Coronary artery (tissue), 2 donors: ENCODE measurements around the gene KCNJ12.

Experiments used
- DNase-seq: peaks from one replicate; pipeline ENCODE4 v3.0.0-alpha.2; 2017; ENCODE audit warnings: low spot score
- H3K27ac ChIP-seq, 2 donors: fragments of 200-600 bp; sonication (generic); one replicate each; pipeline ENCODE4 v1.5.1; 2016 to 2019
- H3K4me3 ChIP-seq: fragments of 200-600 bp; sonication (generic); 2 replicates; pipeline ENCODE4 v1.5.1; 2016; ENCODE audit warnings: mild to moderate bottlenecking, moderate library complexity
- TF ChIP-seq, protein P1 (sequence below): fragments of 200-600 bp; sonication (generic); IDR thresholded peaks from one replicate; pipeline ENCODE4 v1.5.1; 2019; ENCODE audit warnings: antibody characterized with exemption

The KCNJ12 gene

DNA sequence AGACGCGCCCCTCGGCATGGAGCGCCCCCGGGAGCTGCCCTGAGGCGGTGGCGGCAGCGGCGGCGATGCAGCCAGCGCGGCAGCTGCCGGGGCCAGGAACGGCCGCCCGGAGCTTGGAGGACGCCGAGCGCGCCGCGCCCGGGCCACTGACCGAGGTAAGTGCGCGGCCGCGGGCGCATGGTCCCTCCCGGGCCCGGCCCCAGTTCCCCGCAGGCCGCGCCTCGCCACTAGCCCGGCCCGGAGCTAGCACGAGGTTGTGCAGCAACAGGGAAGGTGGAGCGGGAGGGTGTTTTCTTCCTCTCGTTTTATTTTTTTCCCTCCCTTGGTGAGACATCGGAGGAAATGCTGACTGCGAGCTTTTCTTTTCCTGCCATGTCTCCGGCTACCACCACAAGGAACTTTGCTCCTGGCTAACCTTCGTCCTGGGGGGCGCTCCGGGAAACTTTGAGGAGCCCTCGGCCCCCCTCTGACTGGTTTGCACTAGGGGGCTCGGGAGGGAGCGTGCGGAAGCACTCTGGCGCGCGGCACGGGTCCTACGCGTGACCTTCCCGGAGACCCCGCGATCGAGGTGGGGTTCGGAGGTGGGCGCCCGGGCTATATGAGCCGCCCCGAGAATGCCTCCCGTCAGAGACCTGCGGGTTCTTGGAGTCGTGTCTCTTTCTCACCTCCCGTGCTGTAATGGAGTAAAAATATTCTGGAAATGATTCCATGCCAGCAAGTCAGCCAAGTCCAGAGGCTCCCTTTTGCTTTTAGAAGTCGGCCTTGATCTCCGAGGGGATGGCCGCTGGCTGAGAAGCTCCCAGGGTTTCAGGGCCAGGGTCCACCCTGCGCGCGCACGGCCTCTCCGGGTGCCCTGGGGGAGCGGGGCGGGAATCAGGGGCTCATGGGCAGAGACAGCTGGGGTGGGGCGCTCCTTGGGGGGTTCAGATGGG lies 868 bp downstream of the KCNJ12 start:
- peak overlapping the region; percentile 71 for H3K4me3 ChIP-seq
- TF ChIP-seq, protein P1, sequence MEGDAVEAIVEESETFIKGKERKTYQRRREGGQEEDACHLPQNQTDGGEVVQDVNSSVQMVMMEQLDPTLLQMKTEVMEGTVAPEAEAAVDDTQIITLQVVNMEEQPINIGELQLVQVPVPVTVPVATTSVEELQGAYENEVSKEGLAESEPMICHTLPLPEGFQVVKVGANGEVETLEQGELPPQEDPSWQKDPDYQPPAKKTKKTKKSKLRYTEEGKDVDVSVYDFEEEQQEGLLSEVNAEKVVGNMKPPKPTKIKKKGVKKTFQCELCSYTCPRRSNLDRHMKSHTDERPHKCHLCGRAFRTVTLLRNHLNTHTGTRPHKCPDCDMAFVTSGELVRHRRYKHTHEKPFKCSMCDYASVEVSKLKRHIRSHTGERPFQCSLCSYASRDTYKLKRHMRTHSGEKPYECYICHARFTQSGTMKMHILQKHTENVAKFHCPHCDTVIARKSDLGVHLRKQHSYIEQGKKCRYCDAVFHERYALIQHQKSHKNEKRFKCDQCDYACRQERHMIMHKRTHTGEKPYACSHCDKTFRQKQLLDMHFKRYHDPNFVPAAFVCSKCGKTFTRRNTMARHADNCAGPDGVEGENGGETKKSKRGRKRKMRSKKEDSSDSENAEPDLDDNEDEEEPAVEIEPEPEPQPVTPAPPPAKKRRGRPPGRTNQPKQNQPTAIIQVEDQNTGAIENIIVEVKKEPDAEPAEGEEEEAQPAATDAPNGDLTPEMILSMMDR: no peak
- H3K27ac ChIP-seq: peak overlapping the region in 1 of 2 donors; percentile 5
- no peak for DNase-seq

DNA sequence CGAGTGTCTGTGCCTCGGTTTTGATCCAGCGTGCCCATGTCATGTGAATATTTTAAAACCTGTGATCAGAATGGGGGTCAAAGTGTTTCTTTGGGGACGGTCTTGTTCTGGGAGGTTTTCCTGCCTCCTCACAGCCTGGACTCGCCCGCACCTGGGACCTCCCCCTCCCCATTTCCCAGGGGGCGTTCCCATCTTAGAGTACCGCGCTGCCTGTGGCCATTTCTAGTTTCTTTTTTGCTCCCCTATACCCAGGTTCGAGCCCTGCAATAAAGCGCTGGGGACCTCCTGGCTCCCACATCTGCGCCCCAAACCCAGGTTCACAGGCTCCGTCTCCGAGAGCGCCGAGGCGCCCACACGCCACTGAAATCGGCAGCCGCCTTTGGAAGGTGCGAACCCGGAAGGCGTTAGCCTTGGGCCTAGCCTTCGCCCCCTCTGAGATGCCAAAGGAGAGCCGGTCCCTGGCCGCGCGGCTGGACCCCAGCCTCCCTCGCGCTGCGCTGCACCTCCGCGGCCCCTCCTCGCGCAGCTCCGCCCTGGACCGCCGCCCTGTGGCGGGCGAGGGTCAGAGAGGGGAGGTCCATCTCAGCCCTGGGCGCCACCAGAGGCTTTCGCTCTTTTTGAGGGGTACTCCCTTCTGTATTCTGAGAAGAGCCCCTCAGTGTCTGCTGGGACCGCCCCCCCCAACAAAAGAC lies 1.7 kb downstream of the KCNJ12 start:
- no peak for DNase-seq
- TF ChIP-seq, protein P1: no peak
- Histone ChIP-seq H3K27ac (no peak overlapping the region), H3K4me3 (peak overlapping the region; percentile 71)

DNA sequence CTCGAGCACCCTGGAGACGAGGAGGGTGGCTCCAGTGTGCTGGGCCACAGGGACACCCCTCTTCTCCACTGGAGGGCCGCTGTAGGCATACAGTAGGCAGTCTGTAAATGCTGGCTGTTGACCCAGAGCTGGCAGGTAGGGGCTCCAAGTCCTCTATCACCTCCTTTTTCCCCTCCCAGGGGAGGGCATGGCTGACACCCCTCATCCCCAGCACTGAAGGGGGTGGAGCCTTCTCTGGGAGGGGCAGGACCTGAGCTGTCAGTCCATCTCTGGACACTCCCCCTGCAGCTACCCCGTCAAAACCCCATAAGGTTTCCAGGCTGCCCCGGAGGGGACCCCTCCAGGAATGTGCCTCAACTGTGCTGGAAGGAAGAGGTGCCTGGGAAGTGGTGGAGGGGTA lies 2.4 kb downstream of the KCNJ12 start:
- no peak for DNase-seq
- TF ChIP-seq, protein P1: no peak
- Histone ChIP-seq H3K27ac (no peak overlapping the region), H3K4me3 (peak overlapping the region; percentile 71)

DNA sequence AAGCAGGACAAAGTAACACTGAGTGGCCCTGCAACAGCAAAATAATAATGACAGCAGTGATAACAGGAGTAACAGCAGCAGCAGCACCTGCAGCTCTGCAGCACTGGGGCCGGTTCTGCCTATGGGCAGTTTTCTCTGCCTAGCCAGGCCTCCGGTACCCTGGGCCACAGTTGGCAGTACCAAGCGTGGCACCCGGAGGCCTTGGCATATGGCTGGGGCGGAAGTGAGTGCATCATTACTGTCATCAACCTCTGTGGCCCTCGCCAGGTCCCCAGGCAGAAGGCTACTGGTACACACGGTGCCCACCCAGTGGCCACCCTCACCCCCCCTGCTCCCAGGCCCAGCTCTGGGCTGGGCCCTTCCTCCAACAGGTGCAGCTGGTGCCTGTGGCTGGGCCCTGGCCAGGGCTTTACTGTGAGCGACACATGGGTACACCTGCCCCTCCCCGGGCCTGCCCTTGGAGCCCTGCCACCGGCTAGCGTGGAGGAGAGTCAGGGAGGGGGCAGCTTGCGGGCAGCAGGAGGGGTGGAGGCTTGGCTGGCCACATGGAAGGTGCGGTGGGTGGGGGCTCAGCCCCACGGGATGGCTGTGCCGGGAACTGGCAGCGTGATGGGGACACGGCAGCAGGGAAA lies 3.0 kb downstream of the KCNJ12 start:
- no peak overlapping the region for H3K27ac ChIP-seq
- TF ChIP-seq, protein P1: no peak
- no peak overlapping the region for H3K4me3 ChIP-seq
- DNase-seq: no peak

DNA sequence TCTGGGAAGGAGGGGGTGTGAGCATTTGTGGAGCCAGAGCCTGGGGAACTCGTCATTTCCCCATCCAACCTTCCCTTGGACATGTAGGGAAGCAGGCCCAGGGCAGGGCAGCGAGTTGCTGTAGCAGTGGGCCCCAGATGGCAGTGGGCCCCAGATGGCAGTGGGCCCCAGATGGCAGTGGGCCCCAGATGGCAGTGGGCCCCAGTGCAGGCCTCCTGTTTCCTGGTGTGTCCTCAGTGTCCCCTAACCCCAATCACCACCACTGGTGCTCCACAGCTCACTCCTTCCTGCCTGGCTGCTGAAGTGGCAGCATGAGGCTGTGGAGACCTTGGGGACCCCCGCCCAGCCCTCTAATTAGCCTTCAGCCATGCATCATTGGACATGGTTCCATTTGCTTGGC lies 4.5 kb downstream of the KCNJ12 start:
- no peak overlapping the region for H3K4me3 ChIP-seq
- DNase-seq: no peak
- H3K27ac ChIP-seq: no peak overlapping the region
- TF ChIP-seq, protein P1: no peak

DNA sequence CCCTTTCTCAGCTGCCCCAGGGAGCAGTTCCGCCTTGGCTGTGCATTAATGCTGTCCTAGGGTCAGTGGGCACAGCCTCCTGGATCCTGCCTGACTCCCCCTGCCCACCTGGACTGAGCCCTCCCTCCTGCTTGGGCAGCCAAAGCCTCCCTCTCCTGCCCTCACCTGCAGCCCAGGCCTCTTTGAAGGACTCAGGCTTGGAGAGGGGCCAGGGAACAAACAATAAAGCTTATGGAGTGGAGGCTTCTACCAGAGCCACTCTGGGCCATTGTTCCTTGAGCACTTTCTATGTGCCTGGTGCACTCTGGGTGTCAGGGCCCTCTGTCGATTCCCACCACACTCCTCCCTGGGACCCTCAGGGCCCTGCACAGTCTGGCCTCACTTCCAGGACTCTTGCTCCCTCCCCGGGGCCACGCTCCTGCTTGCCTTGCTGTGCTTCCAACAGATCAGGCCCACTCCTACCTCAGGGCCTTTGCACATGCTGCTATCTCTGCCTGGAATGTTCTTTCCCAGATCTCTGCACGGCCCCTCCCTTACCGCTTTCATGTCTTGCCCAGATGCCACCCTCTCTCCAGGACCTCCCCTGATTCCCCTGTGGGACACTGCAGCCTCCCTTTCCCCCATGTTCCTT lies 5.0 kb downstream of the KCNJ12 start:
- no peak overlapping the region for H3K27ac ChIP-seq
- DNase-seq: no peak
- TF ChIP-seq, protein P1: no peak
- no peak overlapping the region for H3K4me3 ChIP-seq
